AG09309 (cell line): Measurements from ENCODE around the gene SLC7A1.

Experiments
- DNase-seq: peaks from one replicate; pipeline ENCODE4 v3.0.0-alpha.2; 2010; ENCODE audit warnings: low read depth
- H3K4me3 ChIP-seq: 2 replicates; pipeline ENCODE4 v1.5.1; 2011; ENCODE audit warnings: mild to moderate bottlenecking, low read depth, low read length, moderate library complexity; ENCODE audit not compliant: control insufficient read depth
- CTCF ChIP-seq: IDR thresholded peaks from 2 replicates; pipeline ENCODE4 v1.5.1; 2011; ENCODE audit warnings: mild to moderate bottlenecking, low read depth, low read length, inconsistent platforms; ENCODE audit not compliant: insufficient read depth, control insufficient read depth; ENCODE audit errors: missing control alignments

Gene SLC7A1

DNA sequence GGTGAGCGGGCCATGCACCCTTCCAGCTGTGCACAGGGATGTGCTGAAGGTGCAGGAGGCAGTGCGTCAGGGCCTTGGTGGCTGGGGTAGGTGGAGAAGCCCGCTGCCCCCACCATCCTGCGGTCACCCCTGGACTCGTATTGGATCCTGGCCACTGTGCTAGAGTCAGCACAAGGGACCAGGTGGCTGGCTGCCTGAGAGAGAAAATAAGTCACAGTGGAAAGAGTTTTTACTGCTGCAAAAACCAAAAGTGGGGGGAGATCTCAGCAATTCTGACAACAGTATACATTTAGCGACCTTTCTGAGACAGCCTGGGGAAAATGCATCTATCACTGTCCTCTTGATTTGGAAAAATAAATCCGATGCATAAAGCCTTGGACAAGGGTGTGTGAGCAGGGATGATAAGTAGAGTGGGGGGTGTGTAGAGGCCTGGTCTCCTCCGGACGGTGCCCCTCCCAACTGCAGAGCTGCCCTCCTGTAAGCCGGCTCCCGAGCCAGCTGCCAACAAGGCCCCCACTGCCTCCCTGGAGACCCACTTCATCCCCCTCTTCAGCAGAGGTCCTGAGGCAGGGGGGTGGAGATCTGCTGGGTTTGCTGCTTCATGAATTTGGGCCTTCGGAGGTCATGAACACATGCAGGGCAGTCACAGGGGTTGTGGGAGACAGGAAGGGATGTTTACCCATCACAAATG lies 84.2 kb downstream of the SLC7A1 start:
- no peak for DNase-seq

DNA sequence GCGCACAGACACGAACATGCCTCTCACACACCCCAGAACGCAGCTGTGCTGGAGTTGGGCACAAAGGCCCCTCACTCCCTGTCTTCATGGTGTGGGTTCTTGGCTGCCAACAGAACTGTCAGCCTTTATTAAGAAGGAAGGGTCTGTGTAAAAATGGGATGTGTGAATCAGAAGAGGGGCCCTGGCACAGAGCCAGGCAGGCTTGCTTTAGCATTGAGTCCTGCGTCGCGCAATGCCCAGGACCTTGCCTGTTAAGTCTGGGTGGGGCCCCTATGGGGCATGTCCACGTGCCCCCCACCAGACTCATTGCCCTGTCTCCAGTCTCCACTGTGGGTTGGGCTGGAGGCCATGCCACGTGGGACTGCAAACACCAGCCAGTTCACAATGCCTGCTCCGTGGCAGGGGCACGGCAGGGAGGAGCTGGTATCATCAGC lies 84.8 kb downstream of the SLC7A1 start:
- H3K4me3 ChIP-seq: no peak overlapping the region
- no peak for DNase-seq
- TF ChIP-seq CTCF: no peak

More for the DNA sequence above, 84.2 kb downstream of the SLC7A1 start:
- TF ChIP-seq CTCF: no peak
- no peak overlapping the region for H3K4me3 ChIP-seq

GRCh38 chr13:29509999-29510589 lies 85.4 kb downstream of the SLC7A1 start:
- no peak for DNase-seq
- no peak for TF ChIP-seq CTCF
- no peak overlapping the region for H3K4me3 ChIP-seq

- TF ChIP-seq CTCF: no peak
- no peak overlapping the region for H3K4me3 ChIP-seq
- DNase-seq: no peak
Measured at GRCh38 chr13:29508876-29509252, 86.6 kb downstream of the SLC7A1 start.

- peak; percentile 46 for DNase-seq
- no peak overlapping the region for H3K4me3 ChIP-seq
- peak; percentile 98 for TF ChIP-seq CTCF
Measured at GRCh38 chr13:29508130-29508875, 87.2 kb downstream of the SLC7A1 start.

DNA sequence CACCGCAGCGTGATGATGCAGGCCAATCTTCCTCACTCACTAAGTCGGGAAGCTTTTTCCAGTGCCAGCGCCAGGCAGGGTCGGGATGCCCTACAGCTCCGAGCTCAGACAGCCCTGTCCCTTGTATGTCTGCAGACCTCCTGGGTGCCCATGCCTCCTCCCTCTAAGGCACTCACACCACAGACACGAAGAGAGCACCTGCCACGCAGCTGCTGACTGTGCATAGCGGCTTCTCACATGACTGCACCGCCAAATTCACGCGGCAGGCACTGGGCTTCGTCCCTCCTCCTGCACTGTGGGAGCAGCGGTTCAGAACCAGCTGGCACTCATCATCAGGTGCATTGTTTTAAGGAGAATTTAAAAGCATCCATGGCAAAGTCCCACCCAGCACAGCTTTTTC lies 88.1 kb downstream of the SLC7A1 start:
- H3K4me3 ChIP-seq: no peak overlapping the region
- TF ChIP-seq CTCF: no peak
- DNase-seq: no peak
